ENCODE measurements around the gene C4BPA. TPM values are rescaled to one million over a fixed set of nuclear protein-coding genes. Genes with fewer than 3 reads are reported as not detected.

The C4BPA gene
- total and polyA plus RNA-seq, 2 of the 4 experiments (the other 2 are of a cell fraction), result not detected

DNA sequence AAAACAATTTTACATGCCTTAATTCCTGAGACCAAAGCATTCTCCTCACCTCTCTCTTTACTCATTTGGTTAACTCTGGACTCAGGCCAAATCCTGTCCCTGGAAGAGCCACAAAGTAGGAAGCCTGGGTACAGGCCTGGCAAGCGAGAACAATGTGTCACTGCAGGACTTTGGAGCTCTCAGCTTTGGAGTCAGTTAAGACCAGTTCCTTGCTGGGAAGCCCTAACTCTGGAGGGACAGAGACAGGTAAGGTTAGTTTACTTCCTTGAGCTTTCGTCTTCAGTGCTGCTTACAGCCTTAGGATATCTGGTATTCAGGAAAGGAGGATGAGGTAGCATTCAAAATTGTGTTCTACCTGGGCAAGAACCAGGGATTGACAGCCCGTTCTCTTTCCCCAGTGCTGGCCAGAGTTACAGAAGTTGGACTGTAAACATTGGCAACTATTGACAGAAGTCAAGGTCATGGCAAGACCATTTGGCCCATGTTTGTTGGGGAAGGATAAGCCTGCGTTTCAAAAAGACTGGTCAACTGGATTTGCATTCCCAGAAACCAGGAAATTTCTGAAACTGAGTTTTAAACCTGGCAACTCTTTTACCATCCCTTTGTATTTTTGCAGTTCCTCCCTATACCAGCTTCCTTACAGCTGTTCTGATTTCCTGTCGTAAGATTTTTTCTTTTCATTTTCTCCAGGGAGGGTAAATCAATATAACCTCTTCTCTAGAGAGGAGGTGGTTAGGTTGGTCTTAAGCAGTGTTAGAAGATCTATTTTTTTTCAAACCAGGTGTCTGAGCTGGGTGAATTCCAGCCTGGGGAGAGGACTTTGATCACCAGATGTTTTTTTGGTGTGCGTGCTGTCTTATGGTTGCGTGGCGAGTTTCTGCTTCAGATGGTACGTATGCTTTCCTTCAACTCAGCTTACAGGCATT lies 15.1 kb upstream of the C4BPA start, which contains the start of gene C4BPB:
C4BPB (plus strand) TSS at position 160 of the 926 bp plus-strand sequence; CDS start at position 832, 672 bp downstream.
- BruUV-seq (replicated peaks), result no TSS peak

More for the DNA sequence above, 15.1 kb upstream of the C4BPA start, which contains the start of gene C4BPB:
- Histone ChIP-seq H3K4ac (ENCODE audit: low read depth, low read length) (no peak within 1 kb of the TSS), H3K56ac (ENCODE audit: extremely low read depth, insufficient read depth, low read length) (no peak within 1 kb of the TSS), H3K79me1 (ENCODE audit: low read depth in 1 of 2, low read length in 2 of 2) (no peaks in the 10 kb centered on the region), H2AK5ac (ENCODE audit: low read depth, low read length) (no peak within 1 kb of the TSS), H3K14ac (replicated peaks; ENCODE audit: low read depth, low read length) (no peak within 1 kb of the TSS), H3K9me3 (ENCODE audit: control insufficient read depth, insufficient read depth, low read length) (no peaks in the 10 kb centered on the region), H3K9ac (ENCODE audit: low read depth, low read length) (no peak within 1 kb of the TSS), H2BK120ac (ENCODE audit: low read depth, low read length) (no peak within 1 kb of the TSS), H4K5ac (ENCODE audit: low read depth, low read length) (no peak within 1 kb of the TSS), H4K20me1 (ENCODE audit: insufficient read depth, low read length) (no peaks in the 10 kb centered on the region), H3K4me1 (ENCODE audit: control insufficient read depth, insufficient read depth, low read length) (no peaks in the 10 kb centered on the region), H3K9me1 (ENCODE audit: insufficient read depth, low read length) (no peaks in the 10 kb centered on the region), H3K4me2 (ENCODE audit: low read depth, low read length) (no peak within 1 kb of the TSS), H2BK20ac (ENCODE audit: low read depth, low read length) (no peak within 1 kb of the TSS), H4K91ac (ENCODE audit: insufficient read depth, low read depth, low read length) (no peak within 1 kb of the TSS), H3K4me3 (ENCODE audit: insufficient read depth, low read depth, low read length) (no peak within 1 kb of the TSS), H3K27ac (ENCODE audit: insufficient read depth, low read length) (no peak within 1 kb of the TSS), H3K27me3 (ENCODE audit: control insufficient read depth, insufficient read depth, low read length) (peaks cover 6% of the 10 kb centered on the region; the same call in 1 of the 2 replicates), H2AFZ (replicated peaks; ENCODE audit: low read length, poor library complexity) (no peak within 1 kb of the TSS), H2AK9ac (replicated peaks; ENCODE audit: low read depth, low read length, poor library complexity) (no peak within 1 kb of the TSS), H3K36me3 (ENCODE audit: control insufficient read depth, insufficient read depth, low read length) (no peaks in the 10 kb centered on the region), H2BK15ac (ENCODE audit: low read depth, low read length) (no peak within 1 kb of the TSS), H3K18ac (ENCODE audit: low read depth, low read length) (no peak within 1 kb of the TSS), H2BK5ac (ENCODE audit: low read depth, low read length, poor library complexity, severe bottlenecking) (no peak within 1 kb of the TSS), H4K8ac (ENCODE audit: low read depth in 2 of 2, low read length in 2 of 2) (no peak within 1 kb of the TSS), H3K23ac (ENCODE audit: low read depth, low read length) (no peak within 1 kb of the TSS)
- in situ Hi-C loops (cut with MboI; ENCODE audit: low sequenced_read_pairs), result no loop called here
- dilution Hi-C loops (cut with HindIII; ENCODE audit: low sequenced_read_pairs, unreplicated experiment), result no loop called here
- ATAC-seq (ENCODE audit: low read depth) (no peak), DNase-seq (no peak)
- ChIA-PET POLR2A (ENCODE audit: unreplicated experiment) (no interaction called here), CTCF (interaction anchor here (1.2 kb wide), 1 partner anchor 316 kb away, joined by 5 read pairs; no protein-coding TSS in a partner anchor)
- TF ChIP-seq, protein P1, sequence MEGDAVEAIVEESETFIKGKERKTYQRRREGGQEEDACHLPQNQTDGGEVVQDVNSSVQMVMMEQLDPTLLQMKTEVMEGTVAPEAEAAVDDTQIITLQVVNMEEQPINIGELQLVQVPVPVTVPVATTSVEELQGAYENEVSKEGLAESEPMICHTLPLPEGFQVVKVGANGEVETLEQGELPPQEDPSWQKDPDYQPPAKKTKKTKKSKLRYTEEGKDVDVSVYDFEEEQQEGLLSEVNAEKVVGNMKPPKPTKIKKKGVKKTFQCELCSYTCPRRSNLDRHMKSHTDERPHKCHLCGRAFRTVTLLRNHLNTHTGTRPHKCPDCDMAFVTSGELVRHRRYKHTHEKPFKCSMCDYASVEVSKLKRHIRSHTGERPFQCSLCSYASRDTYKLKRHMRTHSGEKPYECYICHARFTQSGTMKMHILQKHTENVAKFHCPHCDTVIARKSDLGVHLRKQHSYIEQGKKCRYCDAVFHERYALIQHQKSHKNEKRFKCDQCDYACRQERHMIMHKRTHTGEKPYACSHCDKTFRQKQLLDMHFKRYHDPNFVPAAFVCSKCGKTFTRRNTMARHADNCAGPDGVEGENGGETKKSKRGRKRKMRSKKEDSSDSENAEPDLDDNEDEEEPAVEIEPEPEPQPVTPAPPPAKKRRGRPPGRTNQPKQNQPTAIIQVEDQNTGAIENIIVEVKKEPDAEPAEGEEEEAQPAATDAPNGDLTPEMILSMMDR (conservative IDR thresholded peaks at IDR 0.05; ENCODE audit: low read depth, low read length), result no peak
- intact Hi-C loops (cut with micrococcal nuclease), result no loop called here
- WGBS, 2 experiments (ENCODE audit: extremely low coverage in 2 of 2, insufficient read length in 1 of 2), result 60% methylated on average over 2 of the region's 9 CpGs; no CpG with 5 or more reads in 1 of the 2 experiments

Data from IMR-90 (cell line).